Activated T-cell treated with anti-CD3 and anti-CD28 coated beads for 24 hours (primary cell): ENCODE measurements around the gene NR4A3.
A peak's percentile ranks its signal among the peaks of the same experiment; 100 is the strongest.
"Not testable (repeated sequence)": the region's sequence is repeated elsewhere in the genome, so short reads cannot be mapped to it uniquely, and the experiment has no call there.

Experiments
- DNase-seq: peaks from one replicate; pipeline ENCODE4 v3.0.0-alpha.2; 2020; ENCODE audit warnings: low read depth

The NR4A3 gene

DNA sequence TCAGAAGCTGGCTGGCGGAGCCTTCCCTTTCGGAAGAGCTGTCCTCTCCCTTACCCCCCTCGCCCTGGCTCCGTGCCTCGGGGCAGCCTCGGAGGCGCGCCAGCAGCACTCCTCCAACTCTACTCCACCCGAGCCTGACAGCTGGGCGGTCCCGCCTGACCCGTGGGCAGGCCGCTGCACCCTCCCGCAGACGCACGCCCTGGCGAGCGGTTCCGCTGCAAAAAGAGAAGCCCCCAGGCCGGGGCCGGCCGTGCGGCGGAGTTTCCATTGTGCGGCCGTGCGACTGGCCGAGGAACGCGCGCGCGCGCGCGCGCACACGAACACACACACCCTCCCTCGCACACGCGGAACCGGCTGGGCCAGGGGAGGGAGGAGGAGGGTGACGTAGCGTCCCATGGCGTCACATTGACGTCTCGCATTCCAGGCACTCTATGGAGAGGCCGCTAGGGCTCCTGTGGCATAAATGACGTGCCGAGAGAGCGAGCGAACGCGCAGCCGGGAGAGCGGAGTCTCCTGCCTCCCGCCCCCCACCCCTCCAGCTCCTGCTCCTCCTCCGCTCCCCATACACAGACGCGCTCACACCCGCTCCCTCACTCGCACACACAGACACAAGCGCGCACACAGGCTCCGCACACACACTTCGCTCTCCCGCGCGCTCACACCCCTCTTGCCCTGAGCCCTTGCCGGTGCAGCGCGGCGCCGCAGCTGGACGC is at the start of gene NR4A3:
TSS of gene NR4A3 (plus strand) at position 490 of the 713 bp plus-strand sequence. CDS start 6,158 bp downstream, outside the sequence.
- DNase-seq: peak; percentile 73

DNA sequence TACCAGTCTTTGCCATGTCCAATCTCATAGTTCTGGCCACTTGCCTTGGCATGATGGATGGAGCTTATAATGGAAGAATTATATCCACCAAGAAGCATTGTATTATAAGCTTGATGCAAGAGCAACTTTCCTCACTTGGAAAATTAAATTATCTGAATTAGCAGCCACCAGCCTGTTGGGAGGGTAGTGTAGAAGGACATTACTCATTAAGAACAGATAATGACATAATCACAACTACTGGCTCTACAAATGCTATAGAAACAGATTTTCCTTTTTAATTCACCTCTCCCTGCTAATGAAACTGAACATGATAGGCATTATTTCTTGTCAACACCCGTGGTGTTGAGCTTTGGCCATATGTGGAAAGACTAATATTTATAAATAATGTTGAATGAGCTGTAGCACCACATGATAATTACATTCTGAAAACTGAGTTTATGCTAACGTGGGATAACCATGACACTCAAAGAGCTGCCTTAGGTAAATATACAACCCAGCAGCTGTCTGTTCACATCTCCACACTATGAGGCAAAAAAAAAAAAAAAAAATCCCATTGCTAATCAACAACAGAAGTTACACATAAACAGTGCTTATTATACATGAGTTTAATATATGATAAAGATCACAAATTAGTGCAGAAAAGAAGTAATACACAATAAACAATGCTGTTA is 48.1 kb upstream of the NR4A3 start:
- no peak for DNase-seq

DNA sequence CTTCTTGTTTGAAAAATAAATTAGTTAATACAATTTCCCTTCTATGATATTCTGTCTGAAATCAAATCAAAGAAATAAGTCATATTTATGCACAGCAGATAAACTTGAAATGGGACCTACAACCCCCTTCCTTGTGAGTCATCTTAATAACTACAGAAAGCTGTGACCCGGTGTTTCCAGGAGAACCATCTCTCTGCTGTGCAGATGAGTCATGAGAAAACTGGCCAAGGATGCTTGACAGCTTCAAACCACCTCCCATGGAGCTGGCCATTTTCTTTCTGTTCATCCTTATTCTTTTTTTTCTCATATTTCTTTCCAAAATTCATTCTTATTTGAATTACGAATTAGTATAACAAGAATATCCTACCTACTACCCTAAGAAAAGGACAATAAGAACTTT is 43.4 kb upstream of the NR4A3 start:
- peak; percentile 7 for DNase-seq

GRCh38 chr9:99778836-99779235 is 42.8 kb upstream of the NR4A3 start:
- no peak for DNase-seq

DNA sequence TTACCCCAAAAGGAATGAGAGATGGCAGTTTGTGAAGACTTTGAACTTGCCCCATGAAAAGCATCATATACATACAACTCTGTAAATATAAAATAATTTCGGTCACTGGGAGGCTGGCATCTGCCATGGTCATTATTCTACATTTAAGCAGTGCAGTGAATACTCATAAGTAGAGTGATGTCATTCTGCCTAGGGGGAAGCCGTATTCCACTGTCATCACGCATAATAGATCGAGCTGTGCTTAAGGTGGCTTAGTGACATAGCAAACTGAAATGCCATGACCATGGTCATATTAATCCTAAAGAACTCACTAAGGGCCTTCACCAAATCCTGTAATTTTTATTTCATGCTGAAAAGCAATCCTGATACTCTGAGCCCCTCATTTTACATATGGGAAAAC is 42.4 kb upstream of the NR4A3 start:
- no peak for DNase-seq

GRCh38 chr9:99782349-99782748 is 39.3 kb upstream of the NR4A3 start:
- DNase-seq: not testable (repeated sequence)

GRCh38 chr9:99782962-99783718 is 38.5 kb upstream of the NR4A3 start:
- DNase-seq: no peak

- no peak for DNase-seq
Observed at GRCh38 chr9:99783799-99784198, 37.9 kb upstream of the NR4A3 start.

- DNase-seq: no peak
Observed at GRCh38 chr9:99785010-99785590, 36.6 kb upstream of the NR4A3 start.

- DNase-seq: no peak
Observed at GRCh38 chr9:99787556-99787955, 34.1 kb upstream of the NR4A3 start.

- DNase-seq: no peak
Observed at GRCh38 chr9:99793528-99793927, 28.2 kb upstream of the NR4A3 start.

DNA sequence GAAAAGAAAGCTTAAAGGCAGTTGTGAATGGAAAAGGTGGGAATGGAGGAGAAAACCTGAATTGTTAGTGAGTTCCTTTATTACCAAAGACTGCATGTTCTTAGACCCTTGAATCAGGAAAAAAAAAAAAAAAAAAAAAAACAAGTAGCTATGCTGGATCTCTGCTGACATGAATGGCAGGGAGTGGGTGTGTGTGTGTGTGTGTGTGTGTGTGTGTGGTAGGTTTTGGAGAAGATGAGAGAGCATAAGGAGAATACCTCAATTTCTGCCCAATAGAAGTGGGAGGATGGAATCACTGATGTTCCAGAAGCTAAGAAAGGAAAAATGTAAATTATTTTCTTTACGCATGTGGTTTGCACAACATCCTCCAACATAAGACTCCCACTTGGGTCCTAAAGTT is 25.5 kb upstream of the NR4A3 start:
- DNase-seq: no peak

GRCh38 chr9:99801775-99802174 is 19.9 kb upstream of the NR4A3 start:
- DNase-seq: no peak

DNA sequence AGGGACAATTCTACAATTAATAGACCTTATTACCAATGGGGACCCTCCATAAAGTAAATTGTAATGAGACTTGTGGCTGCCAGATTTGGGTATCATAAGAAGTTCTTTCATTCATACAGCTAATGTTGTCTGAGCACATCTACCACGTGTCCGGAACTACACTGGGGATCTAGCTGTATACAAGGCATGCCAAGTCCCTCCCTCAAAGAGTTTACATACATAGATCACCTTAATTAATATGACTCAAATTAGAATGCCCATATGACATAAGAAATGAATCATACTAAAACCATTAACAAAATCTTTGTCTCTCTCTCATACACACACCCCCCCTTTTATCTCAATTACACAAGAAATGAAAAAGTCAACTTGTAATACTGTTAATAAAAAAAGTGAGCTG is 18.0 kb upstream of the NR4A3 start:
- DNase-seq: no peak

- peak; percentile 52 for DNase-seq
Observed at GRCh38 chr9:99807276-99807852, 14.3 kb upstream of the NR4A3 start.

GRCh38 chr9:99807956-99808355 is 13.7 kb upstream of the NR4A3 start:
- no peak for DNase-seq

- DNase-seq: no peak
Observed at GRCh38 chr9:99808454-99808853, 13.2 kb upstream of the NR4A3 start.

DNA sequence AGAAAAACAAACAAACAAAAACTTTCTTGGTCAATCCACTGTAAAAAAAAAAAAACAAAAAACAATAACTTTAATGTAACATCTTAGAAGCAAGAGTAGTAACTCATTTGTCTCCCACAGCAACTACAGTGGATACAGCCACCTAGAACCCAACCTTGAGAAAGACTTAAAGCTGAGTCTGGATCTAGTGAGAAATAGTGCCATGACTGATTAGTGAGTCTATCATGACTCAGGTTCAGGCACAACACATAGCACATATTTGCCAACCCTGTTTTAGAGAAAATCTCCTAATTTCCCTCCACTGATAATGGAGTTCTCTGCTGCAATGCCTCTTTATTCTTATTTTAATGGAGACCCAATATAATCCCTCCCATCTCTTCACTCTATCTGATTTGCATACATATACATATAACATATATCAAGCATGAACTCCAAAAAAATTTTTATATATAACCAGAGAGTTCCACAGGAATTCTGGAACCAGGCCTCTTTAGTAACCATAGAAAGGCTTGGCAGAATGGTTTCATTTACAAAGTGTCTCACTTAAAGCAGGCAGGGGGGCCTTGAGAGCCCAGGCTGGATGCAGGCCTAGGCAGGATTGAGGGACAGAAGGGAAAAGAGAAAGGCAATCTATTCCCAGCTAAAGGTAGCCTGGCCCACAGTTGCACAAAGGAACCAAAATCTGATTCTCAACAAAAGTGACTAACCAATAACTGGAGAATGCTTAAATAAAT is 11.9 kb upstream of the NR4A3 start:
- DNase-seq: no peak

DNA sequence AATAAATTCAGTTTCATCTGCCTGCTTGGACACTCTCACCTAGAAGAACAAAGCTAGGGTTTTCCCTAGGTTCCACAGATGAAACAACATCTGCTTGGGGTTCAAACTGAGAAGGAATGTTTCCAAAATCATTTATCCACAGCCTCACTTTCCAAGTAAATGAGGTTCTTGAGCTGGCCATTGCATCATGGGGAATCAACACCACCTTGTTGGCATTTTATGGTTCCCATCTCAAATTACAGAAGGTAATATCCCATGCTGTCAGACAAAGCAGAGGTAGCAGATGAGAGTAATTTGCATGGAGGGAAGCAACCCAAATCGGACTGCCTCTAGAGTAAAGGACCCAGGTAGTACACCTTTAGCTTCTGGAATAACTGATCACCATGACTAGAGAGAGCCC is 10.5 kb upstream of the NR4A3 start:
- DNase-seq: no peak

GRCh38 chr9:99811598-99812383 is 9.9 kb upstream of the NR4A3 start:
- DNase-seq: no peak

GRCh38 chr9:99813739-99814138 is 7.9 kb upstream of the NR4A3 start:
- no peak for DNase-seq
